GM19351 (cell line): Measurements from ENCODE around the gene CBLB.
A peak's percentile ranks its signal among the peaks of the same experiment; 100 is the strongest.
"Not testable (repeated sequence)": the region's sequence is repeated elsewhere in the genome, so short reads cannot be mapped to it uniquely, and the experiment has no call there.

Source experiments
- ATAC-seq: cut with Tn5 transposase; IDR thresholded peaks from one replicate; pipeline ENCODE4 v1.9.1; 2021; ENCODE audit warnings: mild to moderate bottlenecking, moderate library complexity; ENCODE audit not compliant: unreplicated experiment

Gene CBLB

DNA sequence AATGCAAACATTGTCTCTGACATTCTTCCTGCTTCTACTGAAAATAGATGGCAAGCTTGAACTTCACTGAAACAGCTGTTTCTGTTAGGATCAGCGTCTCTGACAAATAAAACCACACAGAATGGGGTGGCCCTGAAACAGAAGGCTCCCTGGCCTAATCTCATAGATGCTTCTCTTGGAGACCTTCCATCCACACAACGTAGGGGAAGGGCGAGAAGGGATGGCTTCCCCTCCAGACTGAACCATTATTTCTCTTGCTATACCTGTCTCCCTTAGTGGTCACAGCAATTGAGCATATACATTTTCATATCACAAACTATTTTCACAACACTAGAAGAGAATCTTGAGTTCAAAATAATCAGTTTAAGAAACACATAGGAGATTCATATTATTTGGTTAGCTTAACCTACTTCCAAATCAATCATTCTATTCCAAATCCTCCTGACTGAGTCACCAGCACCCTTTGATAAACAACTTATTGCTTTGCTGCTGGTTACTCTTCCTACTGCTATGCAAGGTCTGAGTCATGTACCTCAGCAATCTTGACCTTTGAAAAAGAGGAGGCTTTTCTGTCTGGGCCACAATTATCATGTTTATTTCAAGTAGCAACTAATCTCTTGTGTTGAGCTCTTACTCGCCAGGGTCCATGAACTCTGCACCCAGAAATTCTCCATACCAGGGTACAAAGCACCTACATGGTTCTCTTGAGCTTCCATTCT is 45.5 kb downstream of the CBLB start:
- no peak for ATAC-seq

DNA sequence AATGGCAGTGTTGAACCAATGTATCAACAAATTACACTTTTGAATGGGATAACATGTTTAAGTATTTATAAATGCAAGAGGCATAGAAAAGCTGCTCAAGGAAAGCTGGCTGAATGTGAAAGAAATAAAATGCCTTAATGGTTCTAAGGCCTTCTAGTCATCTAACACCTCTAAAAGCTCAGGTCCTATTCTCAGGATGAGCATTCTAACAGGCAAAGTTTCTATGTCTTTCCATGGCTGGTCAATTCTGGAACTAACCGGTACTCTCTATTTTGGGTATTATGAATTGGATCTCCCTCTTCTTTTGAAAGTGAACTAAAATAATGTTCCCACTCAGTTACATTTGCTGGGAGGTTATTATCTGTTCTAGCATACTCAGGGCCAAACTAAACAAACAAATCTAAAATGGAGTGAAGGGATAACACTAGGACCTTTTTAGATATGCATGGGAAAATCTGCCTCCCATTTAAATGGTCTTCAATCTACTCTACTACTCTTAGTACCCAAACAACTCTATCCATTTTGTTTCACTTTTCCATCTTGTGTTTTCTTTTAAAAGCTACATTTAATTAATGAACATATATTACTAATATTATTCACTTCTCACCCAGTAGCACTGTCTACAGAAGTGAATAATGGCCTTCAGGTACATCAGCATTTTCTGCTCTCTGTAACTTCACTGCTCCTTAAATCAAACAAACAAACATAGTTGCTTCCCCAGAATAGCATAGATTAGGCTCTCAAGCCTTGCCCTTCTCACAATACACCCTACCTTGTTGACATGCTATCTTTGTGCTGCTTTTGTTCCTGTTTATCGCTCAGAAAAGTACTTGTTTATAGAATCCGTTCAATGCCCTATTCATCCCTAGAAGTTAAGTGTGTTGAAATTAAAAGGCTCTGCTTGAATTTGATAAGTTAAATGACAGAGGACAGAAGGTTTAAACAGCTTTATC is 46.4 kb downstream of the CBLB start:
- ATAC-seq: no peak

DNA sequence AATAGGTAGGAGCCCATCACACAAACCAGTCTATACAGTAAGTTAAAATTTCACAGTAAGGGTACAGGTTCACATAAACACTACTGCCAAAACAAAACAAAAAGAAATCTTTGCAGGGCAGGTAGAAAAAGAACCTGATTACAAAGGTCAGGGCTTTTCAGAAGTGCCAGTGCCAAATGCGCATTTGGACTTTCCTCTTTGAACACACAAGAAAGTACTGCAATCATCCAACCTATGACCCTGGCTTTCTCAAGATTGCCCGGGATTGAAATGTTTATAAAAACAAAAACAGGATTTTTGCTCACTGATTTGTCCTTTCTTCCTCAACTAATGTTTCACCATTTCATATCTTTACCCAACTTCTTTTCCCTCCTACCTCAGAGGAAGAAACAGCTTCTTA is 47.4 kb downstream of the CBLB start:
- ATAC-seq: no peak

- ATAC-seq: no peak
Observed at GRCh38 chr3:105816833-105817232, 52.0 kb downstream of the CBLB start.

- not testable (repeated sequence) for ATAC-seq
Observed at GRCh38 chr3:105815331-105815730, 53.5 kb downstream of the CBLB start.

- ATAC-seq: no peak
Observed at GRCh38 chr3:105813710-105814109, 55.1 kb downstream of the CBLB start.

- no peak for ATAC-seq
Observed at GRCh38 chr3:105812194-105812586, 56.6 kb downstream of the CBLB start.

DNA sequence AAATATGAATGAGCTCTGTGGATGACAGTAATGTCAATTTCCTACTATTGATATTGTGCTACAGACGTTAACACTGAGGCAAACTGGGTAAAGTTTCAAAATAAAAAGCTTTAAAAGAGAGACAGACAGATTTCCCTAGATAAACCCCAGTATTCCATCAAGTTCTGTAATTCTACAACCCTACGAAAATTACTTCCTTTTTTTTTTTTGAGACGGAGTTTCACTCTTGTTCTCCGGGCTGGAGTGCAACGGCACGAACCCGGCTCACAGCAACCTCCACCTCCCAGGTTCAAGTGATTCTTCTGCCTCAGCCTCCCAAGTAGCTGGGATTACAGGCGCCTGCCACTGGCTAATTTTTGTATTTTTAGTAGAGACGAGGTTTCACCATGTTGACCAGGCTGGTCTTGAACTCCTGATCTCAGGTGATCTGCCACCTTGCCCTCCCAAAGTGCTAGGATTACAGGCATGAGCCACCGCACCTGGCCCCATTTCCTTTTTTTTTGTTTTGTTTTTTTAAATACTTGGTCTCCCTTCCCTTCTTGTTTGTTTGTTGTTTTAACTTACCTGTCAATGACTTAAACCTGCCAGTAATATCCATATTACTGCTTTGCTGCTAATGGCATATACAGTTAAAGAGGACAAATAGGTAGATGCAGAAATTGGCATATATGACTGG is 57.2 kb downstream of the CBLB start:
- ATAC-seq: no peak

GRCh38 chr3:105809208-105809888 is 59.5 kb downstream of the CBLB start:
- ATAC-seq: no peak

DNA sequence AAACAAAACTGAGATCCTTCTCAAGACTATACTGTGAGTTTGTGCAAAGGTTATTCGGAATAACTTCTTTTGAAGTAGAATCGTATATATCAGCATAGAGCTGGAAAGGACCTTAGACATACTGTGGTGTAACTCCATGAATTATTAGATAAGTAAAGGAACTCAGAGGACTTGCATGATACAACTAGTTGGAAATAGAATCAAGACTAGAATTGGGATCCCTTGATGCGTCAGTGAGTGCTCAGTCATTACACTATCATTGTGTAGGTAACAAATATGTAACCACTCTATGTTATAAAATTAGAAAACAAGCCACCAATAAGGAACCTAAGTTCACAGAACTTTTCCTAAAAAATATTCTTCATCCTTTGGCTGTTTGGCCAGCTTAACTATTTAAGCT is 61.1 kb downstream of the CBLB start:
- ATAC-seq: no peak

DNA sequence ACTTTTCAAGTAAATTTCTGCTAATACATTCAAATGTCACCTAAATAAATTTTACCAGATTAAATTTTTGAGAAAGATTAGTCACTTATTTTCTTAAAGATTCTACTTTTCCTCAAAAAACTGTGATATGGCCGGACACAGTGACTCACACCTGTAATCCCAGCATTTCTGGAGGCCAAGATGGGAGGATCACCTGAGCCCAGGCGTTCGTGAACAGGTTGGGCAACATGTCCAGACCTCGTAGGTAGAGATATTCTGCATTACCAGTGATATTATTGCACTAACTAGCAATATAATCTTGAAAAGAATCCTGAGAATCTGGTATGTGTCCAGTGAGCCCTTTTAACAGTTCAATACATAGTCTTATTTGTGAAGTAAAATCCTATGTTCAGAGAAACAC is 61.7 kb downstream of the CBLB start:
- ATAC-seq: no peak

DNA sequence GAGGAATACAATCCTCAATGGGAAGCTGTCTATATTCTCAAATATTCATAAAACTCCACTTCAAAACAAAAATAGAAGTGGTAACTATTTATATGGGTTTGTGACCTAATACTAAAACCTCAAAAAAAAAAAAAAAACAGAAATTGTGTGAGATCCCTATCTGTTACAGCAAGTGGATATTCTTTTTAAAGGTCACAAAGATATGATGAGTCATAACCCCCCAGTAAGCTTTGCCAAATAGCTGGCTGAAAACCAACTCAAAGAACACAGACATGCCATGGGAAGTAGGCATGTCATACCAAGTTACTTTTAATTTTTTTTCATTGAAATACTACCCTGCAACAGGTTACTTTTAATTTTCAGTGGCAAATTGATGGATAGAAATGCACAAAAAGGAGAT is 62.5 kb downstream of the CBLB start:
- ATAC-seq: no peak

DNA sequence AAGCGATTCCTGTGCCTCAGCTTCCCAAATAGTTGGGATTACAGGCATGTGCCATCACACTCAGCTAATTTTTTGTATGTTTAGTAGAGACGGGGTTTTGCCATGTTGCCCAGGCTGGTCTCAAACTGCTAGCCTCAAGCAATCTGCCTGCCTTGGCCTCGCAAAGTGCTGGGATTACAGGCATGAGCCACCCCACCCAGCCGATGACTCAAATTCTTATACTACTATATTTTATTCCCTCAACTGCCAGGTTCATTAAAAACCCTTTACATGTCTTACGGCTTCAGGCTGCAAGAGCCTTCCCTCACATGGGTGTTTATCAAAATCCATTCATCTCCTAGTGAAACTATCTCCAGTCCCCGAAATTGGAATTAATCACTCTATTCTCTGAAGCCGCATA is 63.4 kb downstream of the CBLB start:
- ATAC-seq: no peak

- no peak for ATAC-seq
Observed at GRCh38 chr3:105802118-105802706, 66.6 kb downstream of the CBLB start.

DNA sequence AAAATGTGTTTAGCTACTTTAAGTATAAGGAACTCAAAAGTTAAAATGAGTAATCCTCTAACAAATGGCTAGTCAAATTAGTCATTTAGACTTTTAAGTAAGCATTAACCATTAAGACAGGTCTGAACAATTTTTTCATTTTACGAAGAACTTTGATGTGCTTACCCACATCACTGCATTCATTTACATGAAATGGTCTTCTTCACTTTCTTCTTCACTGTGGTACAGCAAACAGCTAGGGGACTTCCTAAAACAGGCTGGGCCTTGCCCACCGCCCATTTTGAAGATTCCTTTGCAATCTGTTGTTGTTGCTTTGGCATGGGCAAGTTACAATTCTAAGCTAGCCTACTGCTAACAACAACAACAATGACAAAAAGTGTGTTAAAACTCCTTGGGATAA is 67.4 kb downstream of the CBLB start:
- ATAC-seq: peak; percentile 33

GRCh38 chr3:105800320-105800719 is 68.5 kb downstream of the CBLB start:
- no peak for ATAC-seq

- no peak for ATAC-seq
Observed at GRCh38 chr3:105799286-105799685, 69.5 kb downstream of the CBLB start.

DNA sequence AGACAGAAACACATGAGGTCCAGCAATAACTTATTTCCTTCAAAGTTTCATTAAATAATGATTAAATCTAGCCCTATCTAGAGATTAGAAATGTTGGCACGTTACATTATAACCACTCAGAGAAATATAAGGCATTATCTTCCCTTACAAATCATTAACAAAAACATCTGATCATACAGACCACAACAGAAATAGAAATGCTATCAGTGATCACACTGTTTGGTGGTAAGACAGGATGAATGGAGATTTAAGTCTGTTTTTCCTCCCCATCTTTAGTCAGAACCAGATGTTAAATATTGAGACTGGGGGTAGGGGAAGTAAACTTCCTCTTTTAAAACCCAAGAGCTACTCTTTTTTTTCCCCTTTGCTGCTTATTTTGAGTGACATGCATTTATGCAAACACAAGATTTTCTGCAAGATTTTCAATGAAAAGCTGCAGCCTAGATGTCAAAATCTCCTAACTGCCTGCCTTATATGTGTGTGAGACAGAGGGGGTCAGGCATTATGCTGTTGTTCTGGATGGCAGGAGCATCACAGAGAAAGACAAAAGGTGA is 70.4 kb downstream of the CBLB start:
- ATAC-seq: peak; percentile 74

- no peak for ATAC-seq
Observed at GRCh38 chr3:105793040-105793439, 75.8 kb downstream of the CBLB start.
